ENCODE measurements around the gene AFF4.
"Not testable (repeated sequence)": the region's sequence is repeated elsewhere in the genome, so short reads cannot be mapped to it uniquely, and the experiment has no call there.

AFF4 gene

GRCh38 chr5:132963171-132964104, at the start of gene AFF4:
TSS of gene AFF4 (minus strand) at chr5:132963634. CDS start at chr5:132937189, 26,445 bp downstream.
- H3K27me3 Mint-ChIP-seq, result no peaks in the 10 kb centered on the region
- peak; percentile 94 to 95 for ATAC-seq (replicated peaks)
- no peaks in the 10 kb centered on the region for H3K9me3 Mint-ChIP-seq
- peak; percentile 95 for DNase-seq
- H3K4me1 Mint-ChIP-seq, result peaks cover 3 to 39% of the 10 kb centered on the region in 2 donors
- H3K4me3 Mint-ChIP-seq, result peak within 1 kb of the TSS; percentile 82 to 91
- peak within 1 kb of the TSS; percentile 97 for H3K27ac Mint-ChIP-seq
- peaks cover 0 to 4% of the 10 kb centered on the region in 2 donors for H3K36me3 Mint-ChIP-seq

- ATAC-seq (replicated peaks); H3K9me3 Mint-ChIP-seq; H3K27me3 Mint-ChIP-seq; H3K4me3 Mint-ChIP-seq; DNase-seq; H3K27ac Mint-ChIP-seq: not testable (repeated sequence)
- Mint-ChIP-seq H3K36me3 (peaks cover 9 to 29% of the 10 kb centered on the region in 2 donors), H3K4me1 (peaks cover 1 to 14% of the 10 kb centered on the region in 2 donors)
Measured at GRCh38 chr5:133008455-133008854, 45.0 kb upstream of the AFF4 start.

DNA sequence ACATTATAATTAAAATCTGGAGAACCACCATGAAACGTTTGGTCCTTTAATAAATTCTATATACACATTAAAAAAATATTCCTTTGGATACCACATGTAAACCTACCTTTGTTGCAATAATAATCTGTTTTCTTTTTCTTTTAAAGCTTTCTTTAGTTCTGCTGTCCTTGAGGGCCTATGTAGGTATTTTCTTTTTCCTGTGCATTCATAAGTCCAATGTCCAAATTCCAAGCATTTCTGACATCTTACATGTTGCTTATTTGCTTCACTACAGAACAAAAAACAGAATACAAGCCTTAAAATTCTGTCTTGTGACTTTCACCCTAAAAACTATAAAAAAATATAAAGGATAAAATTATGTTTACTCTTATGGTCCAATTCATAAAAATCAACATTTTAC, 43.2 kb upstream of the AFF4 start:
- Mint-ChIP-seq H3K27me3 (no peaks in the 10 kb centered on the region), H3K9me3 (no peaks in the 10 kb centered on the region), H3K4me3 (no peak overlapping the region), H3K4me1 (peaks cover 1 to 14% of the 10 kb centered on the region in 2 donors), H3K36me3 (peaks cover 7 to 20% of the 10 kb centered on the region in 2 donors), H3K27ac (no peak overlapping the region)
- no peak for DNase-seq
- ATAC-seq (replicated peaks), result no peak

DNA sequence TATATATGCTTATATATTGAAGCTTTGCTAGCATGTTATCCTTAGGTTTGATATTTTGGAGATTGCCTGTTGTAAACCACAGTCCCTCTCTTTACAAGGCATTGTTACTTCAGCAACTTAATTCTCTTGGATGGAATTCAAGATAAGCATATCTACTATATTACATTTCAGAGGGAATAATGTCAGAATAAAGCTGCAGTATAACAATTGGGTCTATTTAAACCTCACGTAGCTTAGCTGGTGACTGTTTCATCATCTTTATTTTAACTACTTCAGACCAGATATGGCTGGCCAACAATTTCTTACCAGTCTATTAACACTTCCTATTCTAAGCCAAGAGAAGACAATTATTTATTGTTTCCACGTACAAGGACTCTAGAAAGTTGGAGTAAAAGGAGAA, 35.8 kb upstream of the AFF4 start:
- no peak for DNase-seq
- Mint-ChIP-seq H3K9me3 (no peaks in the 10 kb centered on the region), H3K27me3 (no peaks in the 10 kb centered on the region), H3K36me3 (peaks cover 17 to 20% of the 10 kb centered on the region in 2 donors), H3K4me3 (no peak overlapping the region), H3K4me1 (no peaks in the 10 kb centered on the region), H3K27ac (peak overlapping the region; percentile 14)
- no peak for ATAC-seq (replicated peaks)

DNA sequence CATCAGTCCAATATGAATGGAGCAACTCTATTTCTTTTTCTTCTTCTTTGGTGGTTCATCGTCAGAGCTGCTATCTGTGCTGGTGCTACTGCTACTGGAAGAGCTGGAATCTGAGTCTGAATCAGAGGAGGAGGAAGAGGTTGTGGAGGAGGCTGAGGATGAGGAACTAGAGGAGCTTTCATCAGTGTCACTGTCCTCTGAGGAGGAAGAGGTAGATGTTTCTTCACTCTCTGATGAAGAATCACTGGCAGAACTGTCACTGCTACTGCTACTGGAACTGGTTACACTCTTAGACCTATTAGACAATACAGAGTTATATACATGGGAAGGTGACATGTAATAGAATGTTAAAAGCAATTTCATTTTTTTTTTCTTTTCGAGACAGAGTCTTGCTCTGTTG, 35.1 kb upstream of the AFF4 start:
- Mint-ChIP-seq H3K4me1 (no peaks in the 10 kb centered on the region), H3K36me3 (peaks cover 17 to 20% of the 10 kb centered on the region in 2 donors), H3K27ac (no peak overlapping the region), H3K4me3 (no peak overlapping the region), H3K27me3 (no peaks in the 10 kb centered on the region), H3K9me3 (no peaks in the 10 kb centered on the region)
- DNase-seq, result no peak
- ATAC-seq (replicated peaks), result no peak

- ATAC-seq (replicated peaks) (no peak), DNase-seq (no peak)
- no peak overlapping the region for H3K4me3 Mint-ChIP-seq
- peaks cover 14 to 17% of the 10 kb centered on the region in 2 donors for H3K36me3 Mint-ChIP-seq
- H3K27me3 Mint-ChIP-seq, result no peaks in the 10 kb centered on the region
- H3K4me1 Mint-ChIP-seq, result no peaks in the 10 kb centered on the region
- no peak overlapping the region for H3K27ac Mint-ChIP-seq
- no peaks in the 10 kb centered on the region for H3K9me3 Mint-ChIP-seq
Measured at GRCh38 chr5:132996307-132996706, 32.9 kb upstream of the AFF4 start.

DNA sequence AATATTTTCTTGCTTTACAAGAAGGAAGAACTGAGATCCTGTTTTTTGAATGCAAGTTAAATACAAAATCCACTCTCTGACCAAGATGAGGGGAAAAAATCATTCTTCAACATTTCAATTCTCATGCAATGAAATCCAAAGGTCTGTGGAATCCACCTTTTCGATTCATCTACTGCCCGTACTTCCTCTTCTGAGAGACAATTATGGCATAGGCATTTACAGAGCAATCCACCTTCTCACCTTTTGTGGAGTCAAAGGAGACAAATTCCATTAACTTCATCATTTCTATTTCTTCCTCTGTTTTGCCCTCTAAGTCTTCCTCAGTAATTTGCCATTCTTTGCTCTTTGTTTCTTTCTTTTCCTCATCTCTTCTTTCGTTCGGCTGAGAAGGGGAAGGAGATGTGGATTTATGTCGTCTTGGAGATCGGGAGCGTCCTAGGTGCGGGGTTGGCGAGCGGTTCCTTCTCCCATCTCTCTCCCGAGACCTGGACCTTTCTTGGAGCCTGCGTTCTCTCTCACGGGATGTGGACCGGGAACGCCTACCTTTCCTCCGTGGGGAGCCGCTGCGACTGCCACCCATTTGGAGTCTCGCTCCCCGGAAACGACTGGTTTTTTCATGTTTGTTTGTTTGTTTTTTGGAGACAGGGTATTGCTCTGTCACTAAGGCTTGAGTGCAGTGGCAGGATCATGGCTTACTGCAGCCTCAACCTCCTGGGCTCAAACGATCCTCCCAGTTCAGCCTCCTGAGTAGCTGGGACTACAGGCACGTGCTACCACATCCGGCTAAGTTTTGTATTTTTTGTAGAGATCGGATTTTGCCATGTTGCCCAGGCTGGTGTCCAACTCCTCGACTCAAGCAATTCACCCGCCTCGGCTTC, 24.3 kb upstream of the AFF4 start:
- Mint-ChIP-seq H3K9me3 (no peaks in the 10 kb centered on the region), H3K4me1 (peaks cover 0 to 1% of the 10 kb centered on the region in 2 donors), H3K27me3 (no peaks in the 10 kb centered on the region), H3K4me3 (no peak overlapping the region), H3K27ac (peak overlapping the region; percentile 14), H3K36me3 (no peaks in the 10 kb centered on the region)
- ATAC-seq (replicated peaks), result no peak
- no peak for DNase-seq

DNA sequence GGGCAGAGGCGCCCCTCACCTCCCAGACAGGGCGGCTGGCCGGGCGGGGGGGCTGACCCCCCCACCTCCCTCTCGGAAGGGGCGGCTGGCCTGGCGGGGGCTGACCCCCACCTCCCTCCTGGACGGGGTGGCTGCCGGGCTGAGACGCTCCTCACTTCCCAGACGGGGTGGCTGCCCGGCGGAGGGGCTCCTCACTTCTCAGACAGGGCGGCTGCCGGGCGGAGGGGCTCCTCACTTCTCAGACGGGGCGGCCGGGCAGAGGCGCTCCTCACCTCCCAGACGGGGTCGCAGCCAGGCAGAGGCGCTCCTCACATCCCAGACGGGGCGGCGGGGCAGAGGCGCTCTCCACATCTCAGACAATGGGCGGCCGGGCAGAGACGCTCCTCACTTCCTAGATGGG, 19.5 kb upstream of the AFF4 start:
- not testable (repeated sequence) for H3K4me3 Mint-ChIP-seq; DNase-seq; H3K4me1 Mint-ChIP-seq; H3K27me3 Mint-ChIP-seq; H3K36me3 Mint-ChIP-seq; ATAC-seq (replicated peaks); H3K9me3 Mint-ChIP-seq; H3K27ac Mint-ChIP-seq

DNA sequence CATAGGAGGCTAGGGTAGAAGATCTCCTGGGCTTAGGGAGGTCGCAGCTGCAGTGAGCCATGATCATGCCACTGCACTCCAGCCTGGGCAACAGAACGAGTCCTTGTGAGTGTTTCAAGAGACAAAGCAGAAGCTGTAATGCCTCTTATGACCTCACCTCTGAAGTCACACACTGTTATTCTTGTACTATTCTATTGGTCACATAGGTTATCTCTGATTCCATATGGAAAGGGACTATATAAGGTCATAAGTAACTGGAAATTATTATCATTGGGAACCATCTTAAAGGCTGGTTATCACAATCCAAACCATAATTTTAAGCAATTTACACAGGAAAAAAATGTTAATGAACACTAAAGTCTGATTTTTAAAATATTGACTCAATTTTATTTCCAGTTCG, 17.9 kb upstream of the AFF4 start:
- H3K9me3 Mint-ChIP-seq, result peaks cover 4 to 7% of the 10 kb centered on the region in 2 donors
- H3K36me3 Mint-ChIP-seq, result peaks cover 4 to 5% of the 10 kb centered on the region in 2 donors
- peaks cover 4 to 9% of the 10 kb centered on the region in 2 donors for H3K4me1 Mint-ChIP-seq
- no peak overlapping the region for H3K27ac Mint-ChIP-seq
- no peak overlapping the region for H3K4me3 Mint-ChIP-seq
- no peaks in the 10 kb centered on the region for H3K27me3 Mint-ChIP-seq
- ATAC-seq (replicated peaks), result no peak
- no peak for DNase-seq

- H3K27ac Mint-ChIP-seq, result no peak overlapping the region
Measured at GRCh38 chr5:132979976-132980375, 16.5 kb upstream of the AFF4 start.

GRCh38 chr5:132979367-132979940, 16.0 kb upstream of the AFF4 start:
- no peak for DNase-seq
- Mint-ChIP-seq H3K27me3 (no peaks in the 10 kb centered on the region), H3K4me3 (no peak overlapping the region), H3K36me3 (peaks cover 4 to 5% of the 10 kb centered on the region in 2 donors), H3K4me1 (peaks cover 4 to 9% of the 10 kb centered on the region in 2 donors), H3K27ac (no peak overlapping the region), H3K9me3 (peaks cover 4 to 7% of the 10 kb centered on the region in 2 donors)
- ATAC-seq (replicated peaks), result peak; percentile 69 to 85

More at GRCh38 chr5:132979976-132980375, 16.5 kb upstream of the AFF4 start:
- H3K4me3 Mint-ChIP-seq, result no peak overlapping the region
- peaks cover 4 to 7% of the 10 kb centered on the region in 2 donors for H3K9me3 Mint-ChIP-seq
- DNase-seq, result no peak
- peaks cover 4 to 9% of the 10 kb centered on the region in 2 donors for H3K4me1 Mint-ChIP-seq
- H3K36me3 Mint-ChIP-seq, result peaks cover 4 to 5% of the 10 kb centered on the region in 2 donors
- no peaks in the 10 kb centered on the region for H3K27me3 Mint-ChIP-seq
- no peak for ATAC-seq (replicated peaks)

DNA sequence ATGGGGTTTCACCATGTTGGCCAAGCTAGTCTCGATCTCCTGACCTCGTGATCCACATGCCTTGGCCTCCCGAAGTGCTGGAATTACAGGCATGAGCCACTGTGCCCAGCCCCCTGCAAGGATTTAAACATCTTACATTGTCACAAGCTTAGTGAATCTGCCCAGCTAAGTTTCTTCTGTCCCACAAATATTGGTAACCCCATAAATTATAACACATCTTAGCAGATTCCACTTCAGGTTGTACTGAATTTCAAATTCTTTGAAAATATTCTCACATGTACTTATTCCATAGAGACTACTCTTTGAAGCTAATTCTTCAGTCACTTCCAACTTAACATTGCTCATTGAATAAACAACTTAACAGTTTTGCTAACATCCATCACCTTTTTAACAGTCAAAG, 13.4 kb upstream of the AFF4 start:
- peaks cover 4 to 5% of the 10 kb centered on the region in 2 donors for H3K36me3 Mint-ChIP-seq

GRCh38 chr5:132972436-132972828, 9.0 kb upstream of the AFF4 start:
- H3K4me3 Mint-ChIP-seq; H3K36me3 Mint-ChIP-seq; H3K9me3 Mint-ChIP-seq; H3K27me3 Mint-ChIP-seq; DNase-seq; H3K4me1 Mint-ChIP-seq; H3K27ac Mint-ChIP-seq; ATAC-seq (replicated peaks): not testable (repeated sequence)

More for the DNA sequence above, 13.4 kb upstream of the AFF4 start:
- no peak overlapping the region for H3K4me3 Mint-ChIP-seq
- H3K9me3 Mint-ChIP-seq, result peaks cover 4 to 7% of the 10 kb centered on the region in 2 donors
- DNase-seq (no peak), ATAC-seq (replicated peaks) (no peak)
- H3K4me1 Mint-ChIP-seq, result peaks cover 4 to 9% of the 10 kb centered on the region in 2 donors
- H3K27ac Mint-ChIP-seq, result no peak overlapping the region
- no peaks in the 10 kb centered on the region for H3K27me3 Mint-ChIP-seq

All from stimulated activated naive B cell treated with anti-CD40 and anti-IgM and Interleukin-4, amounts not matched to agents 10 μg/mL and 1 μg/mL and 100 μg/mL, for 72 hours (primary cell).